Measurements from ENCODE around the gene TNMD.
A peak's percentile ranks its signal among the peaks of the same experiment; 100 is the strongest.
"Not testable (repeated sequence)": the region's sequence is repeated elsewhere in the genome, so short reads cannot be mapped to it uniquely, and the experiment has no call there.

Gene TNMD

DNA sequence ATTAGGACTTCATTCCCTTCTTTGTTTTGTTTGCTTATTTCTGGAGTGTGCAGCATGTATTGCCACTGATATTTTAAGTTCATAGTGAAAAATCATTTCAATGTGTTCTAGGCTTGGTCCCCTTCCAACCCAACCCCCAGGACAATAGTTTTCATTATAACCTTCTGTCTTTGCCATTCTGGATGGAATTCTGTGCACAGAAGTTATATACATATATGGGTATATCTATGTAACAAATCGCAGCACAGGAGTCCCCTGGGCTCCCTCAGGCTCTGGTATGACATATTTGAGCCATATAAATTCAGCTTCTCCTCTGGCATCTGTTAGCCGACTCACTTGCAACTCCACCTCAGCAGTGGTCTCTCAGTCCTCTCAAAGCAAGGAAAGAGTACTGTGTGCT is at the start of gene TNMD:
Gene TNMD, plus strand, starts transcription at position 326 of the 400 bp plus-strand sequence. CDS start 83 bp downstream, outside the sequence.
- H3K27ac ChIP-seq, result no peak within 1 kb of the TSS
- no peak for DNase-seq (ENCODE audit: low read depth, low spot score)

DNA sequence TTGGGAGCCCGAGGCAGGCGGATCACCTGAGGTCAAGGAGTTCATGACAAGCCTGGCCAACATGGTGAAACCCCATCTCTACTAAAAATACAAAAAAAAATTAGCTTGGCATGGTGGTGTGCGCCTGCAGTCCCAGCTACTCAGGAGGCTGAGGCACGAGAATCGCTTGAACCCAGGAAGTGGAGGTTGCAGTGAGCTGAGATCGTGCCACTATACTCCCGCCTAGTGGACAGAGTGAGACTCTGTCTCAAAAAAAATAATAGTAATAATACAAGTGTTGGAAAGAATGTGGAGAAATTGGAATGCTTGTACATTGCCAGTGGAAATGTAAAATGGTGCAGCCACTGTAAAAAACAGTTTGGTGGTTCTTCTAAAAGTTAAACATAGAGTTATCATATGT is 19.2 kb upstream of the TNMD start:
- DNase-seq (ENCODE audit: low read depth, low spot score); H3K27ac ChIP-seq: not testable (repeated sequence)

DNA sequence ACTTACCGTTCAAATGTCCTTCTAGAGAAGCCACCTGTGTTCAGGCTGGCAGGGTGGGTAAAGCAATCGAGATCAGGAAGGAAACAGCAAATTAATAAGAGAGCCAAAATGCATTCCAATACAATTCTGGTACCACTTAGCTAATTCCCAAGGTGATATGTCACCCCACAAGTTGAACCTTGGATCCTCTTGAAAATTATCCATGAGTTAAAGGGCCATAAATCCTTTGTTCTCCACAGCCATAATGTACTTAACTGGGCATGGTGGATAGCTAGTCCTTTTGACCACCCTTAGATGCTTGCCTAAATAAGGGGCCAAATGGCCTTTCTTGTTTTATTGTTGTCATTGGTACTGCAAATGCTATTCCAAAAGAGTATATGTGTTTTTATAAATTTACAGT is 2.0 kb downstream of the TNMD start:
- no peak for DNase-seq (ENCODE audit: low read depth, low spot score)
- no peak overlapping the region for H3K27ac ChIP-seq

DNA sequence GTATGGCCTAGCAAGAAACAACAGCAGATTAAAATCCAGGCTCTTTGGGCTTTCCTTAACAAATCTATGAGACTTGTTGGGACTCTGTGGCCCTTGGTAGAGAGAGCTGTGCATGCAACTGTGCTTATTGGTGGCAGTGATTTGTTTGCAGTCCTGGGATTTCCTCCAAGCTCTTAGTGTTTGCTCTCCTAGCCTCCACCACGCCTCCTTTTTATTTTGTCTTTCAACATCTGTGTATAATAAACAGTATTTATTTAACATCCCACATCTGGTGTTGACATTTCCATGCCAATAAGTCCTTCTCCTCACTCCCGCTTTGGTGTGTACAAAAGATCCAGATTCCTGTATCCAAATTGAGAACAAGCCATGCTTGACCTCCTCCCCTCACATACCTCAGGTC is 3.1 kb downstream of the TNMD start:
- H3K27ac ChIP-seq, result no peak overlapping the region
- DNase-seq (ENCODE audit: low read depth, low spot score), result no peak

GRCh38 chrX:100591256-100592051 is 6.7 kb downstream of the TNMD start:
- H3K27ac ChIP-seq, result no peak overlapping the region
- no peak for DNase-seq (ENCODE audit: low read depth, low spot score)

GRCh38 chrX:100593126-100593525 is 8.4 kb downstream of the TNMD start:
- DNase-seq (ENCODE audit: low read depth, low spot score), result no peak
- H3K27ac ChIP-seq, result no peak overlapping the region

GRCh38 chrX:100593581-100593980 is 8.8 kb downstream of the TNMD start:
- no peak for DNase-seq (ENCODE audit: low read depth, low spot score)
- no peak overlapping the region for H3K27ac ChIP-seq

DNA sequence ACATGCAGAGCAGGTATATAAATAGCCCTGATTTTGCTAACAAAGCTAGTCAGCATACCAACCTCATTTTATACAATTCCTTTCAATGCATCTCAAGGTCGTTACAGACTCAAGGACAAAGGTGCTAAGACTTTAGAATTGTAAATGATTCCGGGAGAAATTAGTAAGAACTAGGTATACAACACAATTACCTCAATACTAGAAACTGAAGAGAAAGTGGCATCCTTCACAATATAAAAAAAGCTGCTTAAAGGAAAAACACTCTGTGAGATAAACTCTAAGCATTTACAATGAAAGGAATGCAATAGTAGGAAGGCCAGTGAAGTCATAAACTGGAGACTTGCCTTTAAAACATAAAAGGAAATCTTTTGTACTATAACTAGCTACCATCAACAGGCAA is 11.9 kb downstream of the TNMD start:
- no peak overlapping the region for H3K27ac ChIP-seq
- no peak for DNase-seq (ENCODE audit: low read depth, low spot score)

DNA sequence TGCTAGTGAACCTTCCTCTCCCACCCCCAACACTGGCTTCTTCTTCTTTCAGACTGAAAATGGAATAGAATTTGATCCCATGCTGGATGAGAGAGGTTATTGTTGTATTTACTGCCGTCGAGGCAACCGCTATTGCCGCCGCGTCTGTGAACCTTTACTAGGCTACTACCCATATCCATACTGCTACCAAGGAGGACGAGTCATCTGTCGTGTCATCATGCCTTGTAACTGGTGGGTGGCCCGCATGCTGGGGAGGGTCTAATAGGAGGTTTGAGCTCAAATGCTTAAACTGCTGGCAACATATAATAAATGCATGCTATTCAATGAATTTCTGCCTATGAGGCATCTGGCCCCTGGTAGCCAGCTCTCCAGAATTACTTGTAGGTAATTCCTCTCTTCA is 14.7 kb downstream of the TNMD start:
- H3K27ac ChIP-seq, result no peak overlapping the region
- no peak for DNase-seq (ENCODE audit: low read depth, low spot score)

DNA sequence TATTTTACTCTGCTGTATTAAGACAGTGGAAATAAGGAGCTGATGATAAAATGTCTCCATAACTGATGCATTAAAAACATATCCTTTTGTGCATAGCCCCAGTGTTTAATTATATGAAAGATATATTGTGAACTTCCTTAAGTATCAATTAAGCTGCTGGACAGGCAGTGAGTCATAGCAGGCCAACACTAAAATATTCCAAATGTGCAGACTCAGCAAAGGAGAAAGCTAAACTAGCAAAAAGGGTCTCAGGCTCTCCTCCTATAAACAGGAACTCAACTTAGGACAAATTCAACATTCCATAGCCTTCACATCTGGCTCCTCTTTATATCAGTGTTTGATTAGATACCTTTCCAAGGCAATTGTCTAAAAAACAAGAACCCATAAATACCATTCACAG is 15.6 kb downstream of the TNMD start:
- no peak for DNase-seq (ENCODE audit: low read depth, low spot score)
- no peak overlapping the region for H3K27ac ChIP-seq

DNA sequence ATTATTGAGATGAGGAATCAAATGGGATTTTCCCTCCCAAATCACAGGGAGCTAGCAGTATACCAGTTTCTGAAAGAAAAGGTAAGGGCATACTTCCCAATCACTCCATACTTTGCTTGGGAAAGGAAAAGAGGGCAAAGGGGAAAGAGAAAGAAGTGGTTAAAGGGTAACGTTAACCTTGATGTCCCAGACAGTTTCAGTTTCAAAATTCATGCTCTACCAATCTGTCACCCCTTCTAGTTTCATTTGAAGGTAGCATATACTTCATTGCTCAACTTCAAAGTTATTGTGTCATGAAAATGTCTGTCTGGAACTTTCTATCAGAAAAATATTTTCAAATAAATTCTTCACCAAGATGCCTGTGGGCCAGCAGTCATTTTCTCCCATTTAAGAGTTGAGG is 16.0 kb downstream of the TNMD start:
- H3K27ac ChIP-seq, result no peak overlapping the region
- no peak for DNase-seq (ENCODE audit: low read depth, low spot score)

DNA sequence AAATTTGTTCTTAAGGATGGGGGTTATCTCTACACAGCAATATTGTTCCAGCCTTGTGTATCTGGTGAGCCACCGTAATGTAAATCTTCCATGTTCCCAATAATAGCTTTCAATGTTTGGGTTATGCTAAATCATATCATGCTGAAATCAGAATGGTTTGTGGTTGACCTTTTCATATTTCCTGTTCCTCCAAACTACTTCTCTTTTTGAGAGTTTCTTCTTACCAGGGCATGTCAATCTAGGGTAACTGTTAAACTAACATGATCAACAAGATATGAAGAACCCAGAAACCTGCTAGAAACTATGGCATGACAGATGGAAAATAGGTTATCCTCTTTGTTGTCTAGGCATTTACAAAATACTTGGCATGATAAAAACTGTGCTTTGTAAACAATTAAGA is 22.0 kb downstream of the TNMD start:
- DNase-seq (ENCODE audit: low read depth, low spot score), result no peak
- H3K27ac ChIP-seq, result no peak overlapping the region

DNA sequence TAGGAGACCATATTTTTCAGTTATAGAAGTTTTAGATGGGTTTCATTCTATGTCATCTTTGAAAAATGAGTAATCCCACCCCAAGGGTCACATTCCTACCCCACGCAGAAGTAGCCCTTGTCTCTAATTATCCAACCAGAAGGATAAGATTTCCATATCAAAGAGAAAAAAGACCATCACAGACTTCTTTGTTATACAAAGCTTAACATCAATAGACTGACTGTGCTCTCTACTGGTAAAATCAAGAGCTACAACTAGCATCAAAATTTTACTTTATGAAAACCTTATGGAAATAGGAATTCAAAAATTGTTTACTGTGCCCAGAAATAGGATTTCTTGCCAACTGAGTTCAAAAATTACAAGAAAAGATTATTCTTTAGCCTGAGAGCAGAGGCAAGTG is 24.9 kb downstream of the TNMD start:
- no peak overlapping the region for H3K27ac ChIP-seq
- DNase-seq (ENCODE audit: low read depth, low spot score), result no peak

DNA sequence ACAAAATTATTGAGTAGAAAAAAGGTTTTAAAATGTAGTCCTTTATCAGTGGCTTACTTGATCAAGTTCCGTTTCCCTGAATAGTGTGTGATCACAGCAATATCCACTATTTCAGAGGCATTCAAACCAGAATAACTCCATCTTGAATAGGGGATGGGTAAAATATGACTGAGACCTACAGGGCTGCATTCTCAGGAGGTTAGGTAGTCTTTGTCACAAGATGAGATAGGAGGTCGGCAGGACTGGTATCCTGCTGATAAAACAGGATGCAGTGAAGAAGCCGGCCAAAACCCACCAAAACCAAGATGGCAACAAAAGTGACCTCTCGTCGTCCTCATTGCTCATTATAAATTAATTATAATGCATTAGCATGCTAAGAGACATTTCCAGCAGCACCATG is 27.2 kb downstream of the TNMD start:
- no peak for DNase-seq (ENCODE audit: low read depth, low spot score)

GRCh38 chrX:100615005-100615404 is 30.3 kb downstream of the TNMD start:
- DNase-seq (ENCODE audit: low read depth, low spot score), result peak; percentile 10

More for the DNA sequence above, 27.2 kb downstream of the TNMD start:
- H3K27ac ChIP-seq, result no peak overlapping the region

DNA sequence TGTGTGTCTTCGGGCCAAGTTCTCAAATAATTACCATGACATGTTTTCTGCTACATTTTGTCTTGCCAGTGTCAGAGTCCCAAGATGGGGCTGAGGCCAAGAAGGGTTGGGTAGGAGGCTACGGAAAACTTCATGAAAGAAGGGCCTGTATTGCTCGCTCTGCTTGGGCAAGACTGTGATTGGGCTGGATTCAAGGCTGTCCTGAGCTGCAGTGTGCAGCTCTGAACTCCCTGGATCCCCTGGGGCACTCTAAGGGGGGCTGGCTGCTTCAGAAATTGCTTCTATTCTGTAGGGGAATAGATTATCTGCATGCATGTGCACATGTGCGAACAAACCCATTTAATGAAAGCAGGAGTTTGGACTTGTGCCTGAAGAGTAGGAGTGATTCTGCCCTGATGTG is 38.3 kb downstream of the TNMD start:
- DNase-seq (ENCODE audit: low read depth, low spot score), result no peak
- no peak overlapping the region for H3K27ac ChIP-seq

More at GRCh38 chrX:100615005-100615404, 30.3 kb downstream of the TNMD start:
- no peak overlapping the region for H3K27ac ChIP-seq

DNA sequence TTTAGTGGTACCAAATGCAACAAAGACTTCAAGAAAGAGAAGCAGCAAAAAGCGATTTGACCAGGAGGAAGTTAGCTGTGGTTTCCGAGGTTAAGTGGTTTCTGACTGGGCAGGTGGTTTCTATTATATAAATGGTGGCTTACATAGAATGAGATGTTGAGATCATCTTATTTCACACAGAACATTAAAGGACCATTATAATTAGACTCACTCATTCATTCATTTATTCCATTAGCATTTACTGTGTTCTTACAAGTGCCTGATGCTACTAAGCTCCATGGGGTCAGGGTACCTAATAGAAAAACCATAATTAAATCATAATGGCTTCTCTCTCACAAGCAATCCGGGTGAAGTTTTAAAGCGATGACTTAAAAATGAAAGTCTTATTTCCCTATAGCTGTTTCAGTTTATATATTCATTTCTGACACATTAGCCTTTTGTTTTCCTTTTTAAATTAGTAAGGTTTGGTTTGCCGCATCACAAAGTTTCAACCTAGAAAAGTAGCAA is 41.3 kb downstream of the TNMD start:
- no peak overlapping the region for H3K27ac ChIP-seq
- DNase-seq (ENCODE audit: low read depth, low spot score), result no peak

GRCh38 chrX:100635040-100635439 is 50.3 kb downstream of the TNMD start:
- H3K27ac ChIP-seq, result no peak overlapping the region
- DNase-seq (ENCODE audit: low read depth, low spot score), result no peak

DNA sequence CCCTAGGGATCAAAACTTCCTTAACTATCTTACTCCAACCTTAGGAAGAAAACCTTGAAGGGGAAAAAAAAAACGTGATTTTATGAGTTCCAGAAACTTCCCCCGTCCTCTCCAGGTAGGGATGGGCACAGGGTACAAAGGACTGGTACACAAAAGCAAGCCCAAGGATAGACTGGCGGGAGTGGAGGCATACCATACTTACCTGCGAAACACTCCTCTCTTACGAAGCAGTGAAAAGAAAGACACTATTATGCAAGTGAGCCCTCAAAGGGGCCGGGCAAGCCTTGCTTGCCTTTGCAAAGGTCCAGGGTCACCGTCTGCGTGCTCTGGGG is 51.2 kb downstream of the TNMD start:
- no peak overlapping the region for H3K27ac ChIP-seq
- DNase-seq (ENCODE audit: low read depth, low spot score), result no peak

GRCh38 chrX:100636321-100636991 is 51.7 kb downstream of the TNMD start, which contains the start of gene TSPAN6:
TSS of gene TSPAN6 (minus strand) at chrX:100636806. CDS start at chrX:100636694, 112 bp downstream.
- no peak within 1 kb of the TSS for H3K27ac ChIP-seq
- DNase-seq (ENCODE audit: low read depth, low spot score), result no peak

- no peak for DNase-seq (ENCODE audit: low read depth, low spot score)
- H3K27ac ChIP-seq, result peak overlapping the region; percentile 91
Observed at GRCh38 chrX:100642290-100642689, 57.6 kb downstream of the TNMD start.

- peak overlapping the region; percentile 91 for H3K27ac ChIP-seq
- DNase-seq (ENCODE audit: low read depth, low spot score), result peak; percentile 64
Observed at GRCh38 chrX:100643212-100643611, 58.5 kb downstream of the TNMD start.
